SJCRH30 (cell line): ENCODE measurements around the gene ASNS. TPM values are rescaled to one million over a fixed set of nuclear protein-coding genes. Genes with fewer than 3 reads are reported as not detected.
"Not testable (repeated sequence)": the region's sequence is repeated elsewhere in the genome, so short reads cannot be mapped to it uniquely, and the experiment has no call there.

Experiments
- DNase-seq, 2 experiments: peaks; one replicate each; pipeline ENCODE4 v3.0.0-alpha.2; 2015 to 2020
- H3K27ac ChIP-seq: fragments of 250-450 bp; sonication (Bioruptor Pico); 2 replicates; pipeline ENCODE4 v1.5.1; 2020; ENCODE audit warnings: mild to moderate bottlenecking, moderate library complexity
- H3K27me3 ChIP-seq: fragments of 250-450 bp; sonication (Bioruptor Pico); 2 replicates; pipeline ENCODE4 v1.5.1; 2020; ENCODE audit warnings: mild to moderate bottlenecking, moderate library complexity
- H3K36me3 ChIP-seq: fragments of 250-450 bp; sonication (Bioruptor Pico); 2 replicates; pipeline ENCODE4 v1.5.1; 2020; ENCODE audit warnings: mild to moderate bottlenecking, moderate library complexity
- H3K4me1 ChIP-seq: fragments of 250-450 bp; sonication (Bioruptor Pico); 2 replicates; pipeline ENCODE4 v1.5.1; 2020; ENCODE audit warnings: mild to moderate bottlenecking, moderate library complexity
- H3K4me3 ChIP-seq: fragments of 250-450 bp; sonication (Bioruptor Pico); 2 replicates; pipeline ENCODE4 v1.5.1; 2020; ENCODE audit warnings: mild to moderate bottlenecking, moderate library complexity
- H3K9me3 ChIP-seq: fragments of 250-450 bp; sonication (Bioruptor Pico); replicated peaks from 2 replicates; pipeline ENCODE4 v1.5.1; 2020; ENCODE audit warnings: mild to moderate bottlenecking, moderate library complexity
- total RNA-seq: library from RNA; depleted of rRNA; stranded (reverse); fragments of >200 nt; shearing (Covaris generic); gene quantifications from 2 replicates; pipeline ENCODE4 v1.2.3, GENCODE V29; 2014

The ASNS gene
- total RNA-seq, 1 experiment from 2014 or later, result 19.8 TPM

DNA sequence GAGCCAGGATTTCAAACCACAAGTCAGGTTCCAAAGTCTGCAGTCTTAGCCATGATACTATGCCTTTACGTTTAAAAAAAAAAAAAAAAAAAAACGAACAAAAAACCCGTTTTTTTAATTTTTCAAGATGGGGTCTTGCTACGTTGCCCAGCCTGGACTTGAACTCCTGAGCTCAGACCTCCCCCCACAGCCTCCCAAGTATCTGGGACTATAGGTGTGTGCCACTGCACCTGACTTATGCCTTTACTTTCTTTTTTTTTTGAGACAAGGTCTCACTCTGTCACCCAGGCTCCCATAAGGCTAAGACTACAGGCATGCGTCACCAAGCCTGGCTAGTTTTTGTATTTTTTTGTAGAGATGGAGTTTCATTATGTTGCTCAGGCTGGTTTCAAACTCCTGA lies 14.7 kb downstream of the ASNS start:
- Histone ChIP-seq H3K27ac (no peak overlapping the region), H3K27me3 (no peaks in the 10 kb centered on the region), H3K36me3 (no peaks in the 10 kb centered on the region), H3K4me3 (no peak overlapping the region), H3K4me1 (no peaks in the 10 kb centered on the region), H3K9me3 (no peaks in the 10 kb centered on the region)
- no peak for DNase-seq

- DNase-seq, result no peak
- Histone ChIP-seq H3K9me3 (no peaks in the 10 kb centered on the region), H3K27ac (no peak overlapping the region), H3K4me3 (no peak overlapping the region), H3K27me3 (no peaks in the 10 kb centered on the region), H3K4me1 (no peaks in the 10 kb centered on the region), H3K36me3 (no peaks in the 10 kb centered on the region; the same call in 1 of the 2 replicates)
Measured at GRCh38 chr7:97851683-97852082, 20.5 kb downstream of the ASNS start.

- not testable (repeated sequence) for H3K27me3 ChIP-seq, H3K9me3 ChIP-seq, H3K36me3 ChIP-seq, H3K4me3 ChIP-seq, H3K4me1 ChIP-seq, H3K27ac ChIP-seq, DNase-seq
Measured at GRCh38 chr7:97850262-97851031, 21.8 kb downstream of the ASNS start.

DNA sequence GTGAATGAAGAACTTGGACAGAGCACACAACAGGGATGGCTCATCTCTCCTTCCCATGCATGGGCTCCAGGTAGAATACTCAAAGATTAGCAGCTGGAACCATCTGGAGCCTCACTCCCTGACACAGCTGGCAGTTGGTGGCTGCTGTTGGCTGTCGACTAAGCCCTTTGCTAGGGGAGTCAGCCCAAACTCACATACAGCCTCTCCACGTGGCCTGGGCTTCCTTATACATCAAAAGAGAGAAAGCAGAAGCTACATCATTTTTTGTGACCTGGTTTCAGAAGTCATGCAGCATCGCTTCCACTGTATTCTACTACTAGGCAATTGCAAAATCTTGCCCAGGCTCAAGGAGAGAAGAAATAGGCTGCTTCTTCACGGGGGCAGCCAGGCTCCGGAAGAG lies 24.4 kb downstream of the ASNS start:
- no peak for DNase-seq
- Histone ChIP-seq H3K36me3 (no peaks in the 10 kb centered on the region; the same call in 1 of the 2 replicates), H3K27me3 (no peaks in the 10 kb centered on the region), H3K9me3 (no peaks in the 10 kb centered on the region), H3K4me3 (no peak overlapping the region), H3K4me1 (no peaks in the 10 kb centered on the region), H3K27ac (no peak overlapping the region)

DNA sequence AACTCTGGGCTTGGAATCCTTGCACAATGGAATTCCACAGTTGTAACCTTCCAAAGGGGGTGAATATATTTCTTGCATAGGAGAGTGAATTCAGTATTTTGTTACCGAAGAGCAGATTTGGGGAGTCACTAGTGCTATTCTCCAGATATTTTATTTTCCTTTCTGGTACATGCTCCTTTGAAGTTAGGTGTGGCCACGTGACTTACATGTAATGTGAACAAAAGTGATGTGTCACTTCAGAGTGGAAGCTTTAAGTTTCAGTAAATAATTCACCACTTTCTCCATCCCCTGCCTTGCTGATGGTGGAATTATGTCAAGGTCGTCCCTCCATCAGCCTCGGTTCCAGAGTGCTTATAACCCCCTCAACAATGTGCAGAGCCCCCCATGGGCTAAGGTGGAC lies 25.3 kb downstream of the ASNS start:
- no peak for DNase-seq
- no peak overlapping the region for H3K27ac ChIP-seq
- H3K27me3 ChIP-seq, result no peaks in the 10 kb centered on the region
- H3K36me3 ChIP-seq, result no peaks in the 10 kb centered on the region; the same call in 1 of the 2 replicates
- H3K4me1 ChIP-seq, result no peaks in the 10 kb centered on the region
- H3K4me3 ChIP-seq, result no peak overlapping the region
- no peaks in the 10 kb centered on the region for H3K9me3 ChIP-seq

GRCh38 chr7:97845622-97846203 lies 26.5 kb downstream of the ASNS start:
- Histone ChIP-seq H3K9me3 (no peaks in the 10 kb centered on the region), H3K36me3 (no peaks in the 10 kb centered on the region; the same call in 1 of the 2 replicates), H3K4me1 (no peaks in the 10 kb centered on the region), H3K27me3 (no peaks in the 10 kb centered on the region), H3K27ac (no peak overlapping the region), H3K4me3 (no peak overlapping the region)
- peak in 1 of 2 experiments; percentile 57 for DNase-seq

DNA sequence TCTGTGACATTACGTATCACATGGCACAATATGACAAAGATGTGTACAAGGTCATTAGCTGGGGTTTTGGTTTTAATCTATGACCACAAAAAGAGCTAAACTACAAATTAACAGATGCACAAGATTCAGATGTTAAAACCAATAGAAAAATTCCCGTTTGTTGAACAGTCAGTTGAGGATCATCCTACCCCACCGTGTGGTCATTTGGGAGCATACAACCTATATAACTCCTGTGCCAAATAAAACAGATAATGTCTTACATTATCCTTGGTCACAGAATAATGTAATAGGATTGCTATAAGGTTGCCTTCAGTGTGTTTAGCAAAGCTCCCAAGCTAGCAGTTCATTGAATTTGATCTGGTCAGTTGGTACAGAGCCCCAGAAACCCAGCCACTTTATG lies 28.2 kb downstream of the ASNS start:
- H3K27me3 ChIP-seq, result peaks cover 6% of the 10 kb centered on the region; the same call in 1 of the 2 replicates
- H3K27ac ChIP-seq, result no peak overlapping the region
- no peaks in the 10 kb centered on the region for H3K36me3 ChIP-seq
- no peak overlapping the region for H3K4me3 ChIP-seq
- H3K9me3 ChIP-seq, result no peaks in the 10 kb centered on the region
- H3K4me1 ChIP-seq, result no peaks in the 10 kb centered on the region
- DNase-seq, result no peak

- Histone ChIP-seq H3K27ac (no peak overlapping the region), H3K27me3 (peaks cover 12% of the 10 kb centered on the region), H3K4me1 (no peaks in the 10 kb centered on the region), H3K4me3 (no peak overlapping the region), H3K36me3 (no peaks in the 10 kb centered on the region), H3K9me3 (no peaks in the 10 kb centered on the region)
- DNase-seq, result no peak
Measured at GRCh38 chr7:97842772-97843345, 29.3 kb downstream of the ASNS start.

GRCh38 chr7:97842006-97842405 lies 30.2 kb downstream of the ASNS start:
- Histone ChIP-seq H3K9me3 (no peaks in the 10 kb centered on the region), H3K36me3 (no peaks in the 10 kb centered on the region), H3K4me1 (no peaks in the 10 kb centered on the region), H3K27me3 (peaks cover 12% of the 10 kb centered on the region), H3K27ac (no peak overlapping the region), H3K4me3 (no peak overlapping the region)
- no peak for DNase-seq

DNA sequence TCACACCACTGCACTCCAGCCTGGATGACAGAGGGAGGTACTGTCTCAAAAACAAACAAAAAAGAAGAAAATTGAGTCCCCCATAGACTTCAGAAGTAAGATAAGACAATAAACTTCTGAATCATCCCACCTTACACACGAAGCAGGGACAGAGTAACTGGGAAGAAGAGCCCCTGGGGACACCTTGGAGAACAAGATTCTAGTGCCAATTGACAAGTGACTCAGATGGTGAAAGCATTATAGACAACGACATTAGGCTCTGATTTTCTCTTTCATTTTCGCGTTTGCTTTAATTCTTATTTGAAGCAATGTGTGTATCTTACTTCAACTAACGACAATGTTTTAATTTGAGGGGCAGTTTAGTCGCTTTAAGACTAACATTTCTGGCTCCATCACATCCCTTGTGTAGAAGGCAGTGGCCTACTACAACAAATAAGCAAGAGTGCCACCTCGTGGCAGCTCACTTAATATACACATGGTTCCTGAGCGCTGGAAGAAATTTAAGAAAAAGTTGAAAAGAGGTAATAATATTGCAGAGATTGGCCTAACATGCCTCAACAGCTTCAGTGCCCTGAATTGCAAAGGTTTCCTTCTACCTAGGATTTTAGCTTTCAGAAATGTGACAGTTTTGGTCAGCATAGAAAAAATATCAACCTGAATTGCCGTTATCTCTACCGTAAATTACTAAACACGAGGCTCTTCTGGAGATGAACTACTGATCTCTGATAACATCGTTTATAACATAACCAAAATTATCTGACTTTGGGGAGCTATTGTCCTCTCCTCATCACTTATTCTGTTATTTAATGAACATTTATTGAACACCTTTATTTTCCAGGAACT lies 36.7 kb downstream of the ASNS start:
- Histone ChIP-seq H3K36me3 (no peaks in the 10 kb centered on the region), H3K27me3 (peaks cover 11% of the 10 kb centered on the region), H3K4me1 (no peaks in the 10 kb centered on the region), H3K4me3 (no peak overlapping the region), H3K27ac (no peak overlapping the region), H3K9me3 (no peaks in the 10 kb centered on the region; the same call in 1 of the 2 replicates)
- peak; percentile 57 to 81 for DNase-seq

DNA sequence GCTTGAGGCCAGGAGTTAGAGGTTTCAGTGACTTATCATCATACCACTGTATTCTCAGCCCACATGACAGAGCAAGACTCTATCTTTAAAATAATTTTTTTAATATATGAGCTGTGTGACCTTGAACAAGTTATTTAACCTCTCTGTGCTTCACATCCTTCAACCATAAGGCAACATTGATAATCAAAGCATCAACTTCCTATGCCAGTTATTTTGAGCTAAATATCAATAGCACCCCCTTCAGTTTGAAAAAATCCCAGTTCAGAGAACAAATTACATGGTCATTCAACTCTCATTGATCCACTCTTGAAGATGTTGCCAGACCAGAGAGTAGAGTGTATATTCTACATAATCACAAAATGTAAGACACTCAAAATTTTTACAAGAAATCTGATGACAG lies 53.0 kb downstream of the ASNS start:
- Histone ChIP-seq H3K27me3 (no peaks in the 10 kb centered on the region), H3K27ac (no peak overlapping the region), H3K9me3 (no peaks in the 10 kb centered on the region; the same call in none of the 2 replicates), H3K4me1 (peaks cover 4% of the 10 kb centered on the region; the same call in 1 of the 2 replicates), H3K36me3 (no peaks in the 10 kb centered on the region), H3K4me3 (no peak overlapping the region)
- DNase-seq, result peak in 1 of 2 experiments; percentile 54

GRCh38 chr7:97818066-97818663 lies 54.0 kb downstream of the ASNS start:
- H3K27me3 ChIP-seq, result no peaks in the 10 kb centered on the region
- no peaks in the 10 kb centered on the region; the same call in none of the 2 replicates for H3K9me3 ChIP-seq
- H3K36me3 ChIP-seq, result no peaks in the 10 kb centered on the region
- no peak overlapping the region for H3K27ac ChIP-seq
- peaks cover 9% of the 10 kb centered on the region for H3K4me1 ChIP-seq
- DNase-seq, result peak in 1 of 2 experiments; percentile 6
- H3K4me3 ChIP-seq, result no peak overlapping the region
